ENCODE results near the gene KLK1.

- no peak for TF ChIP-seq CTCF (IDR thresholded peaks at IDR 0.05)
- TF ChIP-seq POLR2AphosphoS5 (IDR thresholded peaks at IDR 0.05), result no peak
These were observed 27.9 kb downstream of the KLK1 start for GRCh38 chr19:50795664-50796073.

Measured in stomach (tissue), 4 donors.